Measurements from ENCODE around the gene CLDN12. TPM values are rescaled to one million over a fixed set of nuclear protein-coding genes. Genes with fewer than 3 reads are reported as not detected.

CLDN12 gene
- polyA plus RNA-seq, 1 of the 3 experiments (the other 2 are of a cell fraction), result 65.7 TPM

DNA sequence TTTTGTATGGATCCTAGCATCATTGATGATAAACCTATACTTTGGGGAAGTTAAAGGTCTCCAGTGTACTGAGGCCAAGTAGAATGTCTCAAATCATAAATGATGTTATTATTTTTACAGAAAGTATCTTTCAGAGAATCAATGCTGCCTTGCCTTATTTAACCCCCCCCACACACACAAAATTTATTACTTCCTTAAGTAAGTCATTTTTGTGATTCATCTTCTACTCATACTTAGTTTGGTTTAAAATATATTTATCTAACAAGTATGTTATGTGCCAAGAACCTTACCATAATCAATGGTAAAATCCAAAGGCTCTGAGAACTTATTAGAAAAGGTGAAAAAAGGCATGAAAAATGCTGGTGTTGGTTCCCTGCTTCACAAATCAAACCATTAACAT lies 18.8 kb upstream of the CLDN12 start:
- Histone ChIP-seq H3K79me2 (ENCODE audit: insufficient read depth) (peaks cover 17% of the 10 kb centered on the region), H3F3A (replicated peaks; ENCODE audit: insufficient read depth) (peaks cover 54% of the 10 kb centered on the region), H2AFZ (ENCODE audit: low read depth) (0 out of 2 replicates have a peak overlapping the region, but pooled peaks have one; percentile 0), H3K9ac (peak overlapping the region; percentile 64), H3K4me3 (ENCODE audit: low read depth in 2 of 2, low read length in 1 of 2) (no peak overlapping the region), H4K20me1 (ENCODE audit: insufficient read depth) (no peaks in the 10 kb centered on the region), H3K27ac (ENCODE audit: low read depth in 2 of 2, low read length in 1 of 2) (peak overlapping the region; percentile 53 to 95; a peak in 3 of 4 replicates), H3K36me3 (replicated peaks in 1 of 2; ENCODE audit: control insufficient read depth in 1 of 2, insufficient read depth in 2 of 2, low read length in 1 of 2) (peaks cover 56 to 74% of the 10 kb centered on the region in 2 experiments), H3K4me1 (ENCODE audit: control insufficient read depth in 1 of 2, insufficient read depth in 2 of 2, low read depth in 1 of 2, low read length in 1 of 2) (peaks cover 0 to 24% of the 10 kb centered on the region in 2 experiments), H3K4me2 (peak overlapping the region; percentile 67), H3K27me3 (ENCODE audit: insufficient read depth) (no peaks in the 10 kb centered on the region), H3K9me2 (no peaks in the 10 kb centered on the region), H3K9me3 (peaks cover 12% of the 10 kb centered on the region; the same call in 1 of the 2 replicates)
- CTCF ChIA-PET, result no interaction called here
- DNase-seq, result no peak
- TF ChIP-seq MEF2A (IDR thresholded peaks at IDR 0.05; ENCODE audit: borderline replicate concordance, low read depth) (peak; percentile 44; the same call in 1 of the 2 replicates), EP300 (IDR thresholded peaks at IDR 0.05; ENCODE audit: borderline replicate concordance in 1 of 2, low read depth in 1 of 2, low read length in 1 of 2) (peak in 1 of 2 experiments; percentile 85; a peak in 2 of 4 replicates), TCF12 (IDR thresholded peaks at IDR 0.05) (peak; percentile 84), FOXM1 (IDR thresholded peaks at IDR 0.05; ENCODE audit: low read depth) (peak; percentile 64; the same call in 1 of the 2 replicates), EZH2phosphoT487 (IDR thresholded peaks at IDR 0.05; ENCODE audit: borderline replicate concordance, low read depth) (no peak), JUND (IDR thresholded peaks at IDR 0.05) (peak; percentile 91), RXRA (IDR thresholded peaks at IDR 0.05; ENCODE audit: borderline replicate concordance, low read depth) (peak; percentile 55; the same call in 1 of the 2 replicates), GABPA (IDR thresholded peaks at IDR 0.05; ENCODE audit: low read depth) (no peak), NFIC (IDR thresholded peaks at IDR 0.05; ENCODE audit: borderline replicate concordance) (peak; percentile 86), CTCF (IDR thresholded peaks at IDR 0.05) (no peak), RFX5 (IDR thresholded peaks at IDR 0.05; ENCODE audit: low read length) (no peak), TEAD4 (IDR thresholded peaks at IDR 0.05; ENCODE audit: borderline replicate concordance, insufficient read depth) (no peak), SMC3 (IDR thresholded peaks at IDR 0.05; ENCODE audit: low read depth, low read length) (no peak), ELF1 (IDR thresholded peaks at IDR 0.05) (no peak), FOSL2 (IDR thresholded peaks at IDR 0.05; ENCODE audit: borderline replicate concordance, low read depth) (peak; percentile 92), RCOR1 (IDR thresholded peaks at IDR 0.05; ENCODE audit: low read length) (no peak), FOXJ3 (CRISPR knock-in tag; IDR thresholded peaks at IDR 0.05) (no peak)
- TF ChIP-seq, protein P1, sequence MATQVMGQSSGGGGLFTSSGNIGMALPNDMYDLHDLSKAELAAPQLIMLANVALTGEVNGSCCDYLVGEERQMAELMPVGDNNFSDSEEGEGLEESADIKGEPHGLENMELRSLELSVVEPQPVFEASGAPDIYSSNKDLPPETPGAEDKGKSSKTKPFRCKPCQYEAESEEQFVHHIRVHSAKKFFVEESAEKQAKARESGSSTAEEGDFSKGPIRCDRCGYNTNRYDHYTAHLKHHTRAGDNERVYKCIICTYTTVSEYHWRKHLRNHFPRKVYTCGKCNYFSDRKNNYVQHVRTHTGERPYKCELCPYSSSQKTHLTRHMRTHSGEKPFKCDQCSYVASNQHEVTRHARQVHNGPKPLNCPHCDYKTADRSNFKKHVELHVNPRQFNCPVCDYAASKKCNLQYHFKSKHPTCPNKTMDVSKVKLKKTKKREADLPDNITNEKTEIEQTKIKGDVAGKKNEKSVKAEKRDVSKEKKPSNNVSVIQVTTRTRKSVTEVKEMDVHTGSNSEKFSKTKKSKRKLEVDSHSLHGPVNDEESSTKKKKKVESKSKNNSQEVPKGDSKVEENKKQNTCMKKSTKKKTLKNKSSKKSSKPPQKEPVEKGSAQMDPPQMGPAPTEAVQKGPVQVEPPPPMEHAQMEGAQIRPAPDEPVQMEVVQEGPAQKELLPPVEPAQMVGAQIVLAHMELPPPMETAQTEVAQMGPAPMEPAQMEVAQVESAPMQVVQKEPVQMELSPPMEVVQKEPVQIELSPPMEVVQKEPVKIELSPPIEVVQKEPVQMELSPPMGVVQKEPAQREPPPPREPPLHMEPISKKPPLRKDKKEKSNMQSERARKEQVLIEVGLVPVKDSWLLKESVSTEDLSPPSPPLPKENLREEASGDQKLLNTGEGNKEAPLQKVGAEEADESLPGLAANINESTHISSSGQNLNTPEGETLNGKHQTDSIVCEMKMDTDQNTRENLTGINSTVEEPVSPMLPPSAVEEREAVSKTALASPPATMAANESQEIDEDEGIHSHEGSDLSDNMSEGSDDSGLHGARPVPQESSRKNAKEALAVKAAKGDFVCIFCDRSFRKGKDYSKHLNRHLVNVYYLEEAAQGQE (IDR thresholded peaks at IDR 0.05; ENCODE audit: low read depth, low read length), result no peak
- TF ChIP-seq, protein P2, sequence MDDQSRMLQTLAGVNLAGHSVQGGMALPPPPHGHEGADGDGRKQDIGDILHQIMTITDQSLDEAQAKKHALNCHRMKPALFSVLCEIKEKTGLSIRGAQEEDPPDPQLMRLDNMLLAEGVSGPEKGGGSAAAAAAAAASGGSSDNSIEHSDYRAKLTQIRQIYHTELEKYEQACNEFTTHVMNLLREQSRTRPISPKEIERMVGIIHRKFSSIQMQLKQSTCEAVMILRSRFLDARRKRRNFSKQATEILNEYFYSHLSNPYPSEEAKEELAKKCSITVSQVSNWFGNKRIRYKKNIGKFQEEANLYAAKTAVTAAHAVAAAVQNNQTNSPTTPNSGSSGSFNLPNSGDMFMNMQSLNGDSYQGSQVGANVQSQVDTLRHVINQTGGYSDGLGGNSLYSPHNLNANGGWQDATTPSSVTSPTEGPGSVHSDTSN (IDR thresholded peaks at IDR 0.05), result peak; percentile 93
- TF ChIP-seq, protein P3, sequence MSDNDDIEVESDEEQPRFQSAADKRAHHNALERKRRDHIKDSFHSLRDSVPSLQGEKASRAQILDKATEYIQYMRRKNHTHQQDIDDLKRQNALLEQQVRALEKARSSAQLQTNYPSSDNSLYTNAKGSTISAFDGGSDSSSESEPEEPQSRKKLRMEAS (IDR thresholded peaks at IDR 0.05; ENCODE audit: low read depth), result no peak
- POLR2A ChIA-PET, result no interaction called here

Data from SK-N-SH (cell line).